ENCODE measurements around the gene ZFX. TPM values are rescaled to one million over a fixed set of nuclear protein-coding genes. Genes with fewer than 3 reads are reported as not detected.

The ZFX gene
- total and polyA plus RNA-seq, 10 of the 15 experiments (the other 5 are each of a cell fraction or from before 2014, with no cell fraction given) = 6.8 to 40.9 (median 24.6) TPM

DNA sequence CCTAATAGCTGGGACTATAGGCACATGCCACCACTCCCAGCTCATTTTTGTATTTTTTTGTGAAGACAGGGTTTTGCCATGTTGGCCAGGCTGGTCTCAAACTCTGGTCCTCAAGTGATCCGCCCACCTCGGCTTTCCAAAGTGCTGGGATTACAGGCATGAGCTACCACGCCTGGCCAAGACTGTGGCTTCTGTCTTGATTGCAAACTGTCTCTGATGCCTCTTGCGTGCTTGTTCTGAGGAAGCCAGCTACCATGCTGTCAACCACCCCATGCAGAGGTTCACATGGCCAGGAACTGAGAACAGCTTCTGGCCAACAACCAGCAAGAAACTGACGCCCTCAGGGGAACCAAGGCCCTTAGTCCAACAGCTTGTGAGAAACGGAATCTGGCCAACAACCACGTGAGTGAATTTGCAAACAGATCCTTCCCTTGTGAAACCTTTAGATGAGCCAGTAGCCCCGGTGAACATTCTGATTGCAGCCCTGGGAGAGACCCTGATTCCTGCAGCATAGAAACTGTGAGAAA is 93.2 kb downstream of the ZFX start (continued):
- TF ChIP-seq, protein P1, sequence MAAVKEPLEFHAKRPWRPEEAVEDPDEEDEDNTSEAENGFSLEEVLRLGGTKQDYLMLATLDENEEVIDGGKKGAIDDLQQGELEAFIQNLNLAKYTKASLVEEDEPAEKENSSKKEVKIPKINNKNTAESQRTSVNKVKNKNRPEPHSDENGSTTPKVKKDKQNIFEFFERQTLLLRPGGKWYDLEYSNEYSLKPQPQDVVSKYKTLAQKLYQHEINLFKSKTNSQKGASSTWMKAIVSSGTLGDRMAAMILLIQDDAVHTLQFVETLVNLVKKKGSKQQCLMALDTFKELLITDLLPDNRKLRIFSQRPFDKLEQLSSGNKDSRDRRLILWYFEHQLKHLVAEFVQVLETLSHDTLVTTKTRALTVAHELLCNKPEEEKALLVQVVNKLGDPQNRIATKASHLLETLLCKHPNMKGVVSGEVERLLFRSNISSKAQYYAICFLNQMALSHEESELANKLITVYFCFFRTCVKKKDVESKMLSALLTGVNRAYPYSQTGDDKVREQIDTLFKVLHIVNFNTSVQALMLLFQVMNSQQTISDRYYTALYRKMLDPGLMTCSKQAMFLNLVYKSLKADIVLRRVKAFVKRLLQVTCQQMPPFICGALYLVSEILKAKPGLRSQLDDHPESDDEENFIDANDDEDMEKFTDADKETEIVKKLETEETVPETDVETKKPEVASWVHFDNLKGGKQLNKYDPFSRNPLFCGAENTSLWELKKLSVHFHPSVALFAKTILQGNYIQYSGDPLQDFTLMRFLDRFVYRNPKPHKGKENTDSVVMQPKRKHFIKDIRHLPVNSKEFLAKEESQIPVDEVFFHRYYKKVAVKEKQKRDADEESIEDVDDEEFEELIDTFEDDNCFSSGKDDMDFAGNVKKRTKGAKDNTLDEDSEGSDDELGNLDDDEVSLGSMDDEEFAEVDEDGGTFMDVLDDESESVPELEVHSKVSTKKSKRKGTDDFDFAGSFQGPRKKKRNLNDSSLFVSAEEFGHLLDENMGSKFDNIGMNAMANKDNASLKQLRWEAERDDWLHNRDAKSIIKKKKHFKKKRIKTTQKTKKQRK (IDR thresholded peaks at IDR 0.05; ENCODE audit: low read depth, low read length) = no peak
- TF ChIP-seq, protein P2, sequence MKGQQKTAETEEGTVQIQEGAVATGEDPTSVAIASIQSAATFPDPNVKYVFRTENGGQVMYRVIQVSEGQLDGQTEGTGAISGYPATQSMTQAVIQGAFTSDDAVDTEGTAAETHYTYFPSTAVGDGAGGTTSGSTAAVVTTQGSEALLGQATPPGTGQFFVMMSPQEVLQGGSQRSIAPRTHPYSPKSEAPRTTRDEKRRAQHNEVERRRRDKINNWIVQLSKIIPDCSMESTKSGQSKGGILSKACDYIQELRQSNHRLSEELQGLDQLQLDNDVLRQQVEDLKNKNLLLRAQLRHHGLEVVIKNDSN (IDR thresholded peaks at IDR 0.05; ENCODE audit: borderline replicate concordance, extremely low read length, insufficient read depth, low read depth, low read length) = peak; percentile 23
- no peak for TF ChIP-seq ZBED1 (IDR thresholded peaks at IDR 0.05; ENCODE audit: borderline replicate concordance)
- peak; percentile 68; the same call in 1 of the 2 replicates for TF ChIP-seq TCF12 (IDR thresholded peaks at IDR 0.05; ENCODE audit: low read depth, low read length)
- peak; percentile 95 for TF ChIP-seq MEF2B (IDR thresholded peaks at IDR 0.05; ENCODE audit: partially characterized antibody, poor library complexity, severe bottlenecking)
- TF ChIP-seq, protein P3, sequence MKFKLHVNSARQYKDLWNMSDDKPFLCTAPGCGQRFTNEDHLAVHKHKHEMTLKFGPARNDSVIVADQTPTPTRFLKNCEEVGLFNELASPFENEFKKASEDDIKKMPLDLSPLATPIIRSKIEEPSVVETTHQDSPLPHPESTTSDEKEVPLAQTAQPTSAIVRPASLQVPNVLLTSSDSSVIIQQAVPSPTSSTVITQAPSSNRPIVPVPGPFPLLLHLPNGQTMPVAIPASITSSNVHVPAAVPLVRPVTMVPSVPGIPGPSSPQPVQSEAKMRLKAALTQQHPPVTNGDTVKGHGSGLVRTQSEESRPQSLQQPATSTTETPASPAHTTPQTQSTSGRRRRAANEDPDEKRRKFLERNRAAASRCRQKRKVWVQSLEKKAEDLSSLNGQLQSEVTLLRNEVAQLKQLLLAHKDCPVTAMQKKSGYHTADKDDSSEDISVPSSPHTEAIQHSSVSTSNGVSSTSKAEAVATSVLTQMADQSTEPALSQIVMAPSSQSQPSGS (IDR thresholded peaks at IDR 0.05; ENCODE audit: low read length) = peak; percentile 61; the same call in 1 of the 2 replicates
- TF ChIP-seq CHD2 (IDR thresholded peaks at IDR 0.05; ENCODE audit: borderline replicate concordance, low read depth, low read length) = peak; percentile 42; the same call in 1 of the 2 replicates
- TF ChIP-seq PAX5 (IDR thresholded peaks at IDR 0.05; ENCODE audit: borderline replicate concordance, low read depth, low read length) = 0 out of 2 replicates have a peak, but pooled peaks have one; percentile 15
- TF ChIP-seq IKZF2 (IDR thresholded peaks at IDR 0.05) = peak; percentile 41 to 43; a peak in 2 of 4 replicates
